Measurements from ENCODE around the gene RXRA.

The RXRA gene

GRCh38 chr9:134403682-134404301 is 77.5 kb downstream of the RXRA start:
- FAIRE-seq (peak; percentile 91), DNase-seq (ENCODE audit: insufficient read length, low spot score) (peak; percentile 67)
- TF ChIP-seq SPI1 (IDR thresholded peaks at IDR 0.05; ENCODE audit: low read depth, low read length) (0 out of 2 replicates have a peak, but pooled peaks have one; percentile 10), POLR2A (IDR thresholded peaks at IDR 0.05; ENCODE audit: low read depth, low read length) (no peak), TAF1 (IDR thresholded peaks at IDR 0.05; ENCODE audit: low read depth, low read length) (no peak), POLR2AphosphoS5 (IDR thresholded peaks at IDR 0.05; ENCODE audit: low read depth, low read length) (no peak), POU2F2 (IDR thresholded peaks at IDR 0.05; ENCODE audit: low read depth, low read length) (peak; percentile 59; the same call in 1 of the 2 replicates)

- DNase-seq (ENCODE audit: insufficient read length, low spot score) (no peak), FAIRE-seq (peak; percentile 13)
- no peak for TF ChIP-seq TAF1 (IDR thresholded peaks at IDR 0.05; ENCODE audit: low read depth, low read length)
- no peak for TF ChIP-seq POLR2A (IDR thresholded peaks at IDR 0.05; ENCODE audit: low read depth, low read length)
- TF ChIP-seq POLR2AphosphoS5 (IDR thresholded peaks at IDR 0.05; ENCODE audit: low read depth, low read length): no peak
- TF ChIP-seq SPI1 (IDR thresholded peaks at IDR 0.05; ENCODE audit: low read depth, low read length): no peak
- no peak for TF ChIP-seq PAX5 (IDR thresholded peaks at IDR 0.05; ENCODE audit: insufficient read depth, low read length, severe bottlenecking)
Measured at GRCh38 chr9:134404376-134405358, 78.4 kb downstream of the RXRA start.

GRCh38 chr9:134405527-134405926 is 79.3 kb downstream of the RXRA start:
- peak; percentile 97 for TF ChIP-seq SPI1 (IDR thresholded peaks at IDR 0.05; ENCODE audit: low read depth, low read length)
- TF ChIP-seq POLR2AphosphoS5 (IDR thresholded peaks at IDR 0.05; ENCODE audit: low read depth, low read length): no peak
- DNase-seq (ENCODE audit: insufficient read length, low spot score) (no peak), FAIRE-seq (peak; percentile 83)

GRCh38 chr9:134406366-134407120 is 80.3 kb downstream of the RXRA start:
- no peak for FAIRE-seq
- no peak for DNase-seq (ENCODE audit: insufficient read length, low spot score)
- TF ChIP-seq SPI1 (IDR thresholded peaks at IDR 0.05; ENCODE audit: low read depth, low read length) (no peak), POLR2AphosphoS5 (IDR thresholded peaks at IDR 0.05; ENCODE audit: low read depth, low read length) (0 out of 2 replicates have a peak, but pooled peaks have one; percentile 6), TAF1 (IDR thresholded peaks at IDR 0.05; ENCODE audit: low read depth, low read length) (no peak), PAX5 (IDR thresholded peaks at IDR 0.05; ENCODE audit: insufficient read depth, low read length, severe bottlenecking) (no peak)

GRCh38 chr9:134407121-134407779 is 81.0 kb downstream of the RXRA start:
- FAIRE-seq (peak; percentile 99), DNase-seq (ENCODE audit: insufficient read length, low spot score) (peak; percentile 99)
- TF ChIP-seq POLR2A (IDR thresholded peaks at IDR 0.05; ENCODE audit: low read depth, low read length) (peak; percentile 64), POU2F2 (IDR thresholded peaks at IDR 0.05; ENCODE audit: low read depth, low read length) (no peak), SPI1 (IDR thresholded peaks at IDR 0.05; ENCODE audit: low read depth, low read length) (peak; percentile 79), PAX5 (IDR thresholded peaks at IDR 0.05; ENCODE audit: insufficient read depth, low read length, severe bottlenecking) (peak; percentile 44)

GRCh38 chr9:134408389-134408788 is 82.1 kb downstream of the RXRA start:
- DNase-seq (ENCODE audit: insufficient read length, low spot score) (no peak), FAIRE-seq (peak; percentile 56)
- TF ChIP-seq PAX5 (IDR thresholded peaks at IDR 0.05; ENCODE audit: insufficient read depth, low read length, severe bottlenecking) (no peak), TAF1 (IDR thresholded peaks at IDR 0.05; ENCODE audit: low read depth, low read length) (no peak)

GRCh38 chr9:134408939-134409737 is 82.9 kb downstream of the RXRA start:
- FAIRE-seq (no peak), DNase-seq (ENCODE audit: insufficient read length, low spot score) (no peak)
- TF ChIP-seq POLR2AphosphoS5 (IDR thresholded peaks at IDR 0.05; ENCODE audit: low read depth, low read length) (no peak), POLR2A (IDR thresholded peaks at IDR 0.05; ENCODE audit: low read depth, low read length) (no peak), POU2F2 (IDR thresholded peaks at IDR 0.05; ENCODE audit: low read depth, low read length) (no peak), TAF1 (IDR thresholded peaks at IDR 0.05; ENCODE audit: low read depth, low read length) (no peak)

- FAIRE-seq (no peak), DNase-seq (ENCODE audit: insufficient read length, low spot score) (no peak)
- TF ChIP-seq POU2F2 (IDR thresholded peaks at IDR 0.05; ENCODE audit: low read depth, low read length): no peak
- TF ChIP-seq PAX5 (IDR thresholded peaks at IDR 0.05; ENCODE audit: insufficient read depth, low read length, severe bottlenecking): no peak
- no peak for TF ChIP-seq SPI1 (IDR thresholded peaks at IDR 0.05; ENCODE audit: low read depth, low read length)
- TF ChIP-seq POLR2A (IDR thresholded peaks at IDR 0.05; ENCODE audit: low read depth, low read length): no peak
- no peak for TF ChIP-seq POLR2AphosphoS5 (IDR thresholded peaks at IDR 0.05; ENCODE audit: low read depth, low read length)
- TF ChIP-seq TAF1 (IDR thresholded peaks at IDR 0.05; ENCODE audit: low read depth, low read length): no peak
Measured at GRCh38 chr9:134410071-134410834, 84.0 kb downstream of the RXRA start.

Measured in GM12891 (cell line).